ENCODE results near the gene MB.
"Not testable (repeated sequence)": the region's sequence is repeated elsewhere in the genome, so short reads cannot be mapped to it uniquely, and the experiment has no call there.

MB gene

DNA sequence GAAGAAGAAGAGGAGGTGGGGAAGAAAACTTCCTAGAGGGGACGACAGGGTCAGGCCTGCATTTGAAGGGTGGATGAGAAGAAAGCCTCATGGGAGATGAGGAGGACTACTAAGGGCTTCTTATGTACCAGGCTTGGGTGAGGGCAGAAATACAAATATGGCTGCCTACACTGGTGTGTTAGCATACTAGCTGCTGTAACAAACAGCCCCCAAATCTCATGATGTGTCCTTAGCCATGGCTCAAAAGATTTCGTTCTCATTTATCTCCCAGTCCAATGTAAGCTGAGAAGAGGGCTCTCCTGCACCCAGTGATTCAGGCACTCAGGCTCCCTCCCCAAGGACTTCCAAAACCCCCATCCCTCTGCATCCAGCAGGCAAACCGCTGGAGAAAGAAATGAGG is 11.6 kb upstream of the MB start:
- no peak overlapping the region for H3K4me3 ChIP-seq (ENCODE audit: low read depth, low read length)
- ChIA-PET CTCF (interaction anchor here (1.3 to 1.8 kb wide), 2 partner anchors 191 to 497 kb away, joined by 5 to 6 read pairs; no protein-coding TSS in a partner anchor), POLR2A (no interaction called here)
- TF ChIP-seq, protein P1, sequence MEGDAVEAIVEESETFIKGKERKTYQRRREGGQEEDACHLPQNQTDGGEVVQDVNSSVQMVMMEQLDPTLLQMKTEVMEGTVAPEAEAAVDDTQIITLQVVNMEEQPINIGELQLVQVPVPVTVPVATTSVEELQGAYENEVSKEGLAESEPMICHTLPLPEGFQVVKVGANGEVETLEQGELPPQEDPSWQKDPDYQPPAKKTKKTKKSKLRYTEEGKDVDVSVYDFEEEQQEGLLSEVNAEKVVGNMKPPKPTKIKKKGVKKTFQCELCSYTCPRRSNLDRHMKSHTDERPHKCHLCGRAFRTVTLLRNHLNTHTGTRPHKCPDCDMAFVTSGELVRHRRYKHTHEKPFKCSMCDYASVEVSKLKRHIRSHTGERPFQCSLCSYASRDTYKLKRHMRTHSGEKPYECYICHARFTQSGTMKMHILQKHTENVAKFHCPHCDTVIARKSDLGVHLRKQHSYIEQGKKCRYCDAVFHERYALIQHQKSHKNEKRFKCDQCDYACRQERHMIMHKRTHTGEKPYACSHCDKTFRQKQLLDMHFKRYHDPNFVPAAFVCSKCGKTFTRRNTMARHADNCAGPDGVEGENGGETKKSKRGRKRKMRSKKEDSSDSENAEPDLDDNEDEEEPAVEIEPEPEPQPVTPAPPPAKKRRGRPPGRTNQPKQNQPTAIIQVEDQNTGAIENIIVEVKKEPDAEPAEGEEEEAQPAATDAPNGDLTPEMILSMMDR (IDR thresholded peaks at IDR 0.05; ENCODE audit: insufficient read depth, low read length, missing control alignments) = no peak
- DNase-seq (ENCODE audit: low read depth, low spot score) = no peak

DNA sequence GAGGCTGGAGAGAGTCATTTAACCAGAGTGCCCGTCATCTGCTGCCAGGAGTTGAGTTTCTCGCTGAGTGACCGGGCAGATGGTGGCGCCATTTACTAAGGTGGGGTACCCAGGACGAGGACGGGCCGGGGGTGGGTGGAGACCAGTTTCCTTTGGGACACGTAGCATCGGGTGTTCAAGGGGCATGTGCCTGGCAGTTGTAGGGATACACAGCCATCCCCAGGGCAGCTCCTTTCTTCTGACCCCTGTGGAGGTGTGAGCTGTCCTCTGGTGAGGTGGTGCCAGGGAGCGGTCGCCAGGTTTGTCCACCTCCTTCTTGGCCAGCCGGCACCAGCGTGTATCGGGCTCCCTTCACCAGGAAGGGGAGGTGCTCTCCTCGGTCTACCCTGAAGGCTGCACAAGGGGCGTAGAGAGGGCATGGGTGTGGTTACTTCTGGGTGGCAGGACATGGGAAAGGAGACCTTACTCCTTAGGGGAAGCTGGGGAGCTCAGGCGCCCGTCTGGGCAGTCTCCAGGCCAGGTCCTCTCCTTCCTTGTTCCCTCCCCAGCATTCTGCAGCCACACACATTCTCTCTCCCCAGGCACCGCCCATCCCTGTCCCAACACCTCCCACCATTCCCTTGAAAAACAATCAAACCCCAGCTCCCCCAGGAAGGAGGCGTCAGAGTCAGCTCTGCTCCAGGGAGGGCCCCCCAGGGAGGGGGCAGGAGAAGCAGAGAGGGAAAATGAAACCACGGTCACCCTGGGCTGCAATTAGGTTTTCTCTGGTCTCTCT is 10.3 kb upstream of the MB start:
- POLR2A ChIA-PET = interaction anchor here (0.7 to 1.4 kb wide), 6 partner anchors 21 to 378 kb away, joined by 3 to 7 read pairs (median 3); partner anchors contain the start of gene APOL6
- peak overlapping the region; percentile 66 for H3K4me3 ChIP-seq (ENCODE audit: low read depth, low read length)
- DNase-seq (ENCODE audit: low read depth, low spot score) = peak; percentile 76
- CTCF ChIA-PET = interaction anchor here (0.7 to 5.1 kb wide), 43 partner anchors 12 to 515 kb away, joined by 3 to 32 read pairs (median 4); no protein-coding TSS in a partner anchor
- TF ChIP-seq, protein P1 (IDR thresholded peaks at IDR 0.05; ENCODE audit: insufficient read depth, low read length, missing control alignments) = peak; percentile 69

DNA sequence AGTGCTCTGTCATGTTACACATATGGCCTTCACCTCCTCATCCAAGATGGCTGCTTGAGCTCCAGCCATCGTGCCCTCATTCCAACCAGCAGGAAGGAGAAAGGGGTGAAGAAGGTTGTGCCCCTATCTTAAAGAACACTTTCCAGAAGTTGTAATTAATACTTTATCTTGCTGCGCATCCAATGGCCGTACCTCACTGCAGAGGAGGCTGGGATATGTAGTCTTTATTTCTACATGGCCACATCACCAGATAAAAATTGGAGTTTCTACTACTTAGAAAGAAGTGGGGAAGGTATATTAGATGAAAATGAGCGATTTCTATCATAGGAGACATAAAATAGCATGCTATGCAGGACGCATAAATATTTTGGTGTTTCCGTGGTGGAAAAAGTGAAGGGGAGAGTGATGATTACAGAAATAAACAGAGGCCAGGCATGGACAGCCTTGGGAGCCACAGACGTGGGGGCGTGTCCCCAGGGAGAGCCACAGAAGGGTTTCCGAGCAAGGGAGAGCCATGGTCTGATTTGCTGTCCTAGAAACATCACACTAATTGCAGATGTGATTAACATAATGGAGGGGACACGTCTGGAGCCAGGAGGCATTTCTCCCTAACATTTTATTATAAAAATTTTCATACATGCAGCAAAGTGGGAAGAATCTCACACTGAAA is 8.8 kb upstream of the MB start:
- H3K4me3 ChIP-seq (ENCODE audit: low read depth, low read length) = no peak overlapping the region
- ChIA-PET CTCF (interaction anchor here (1.0 to 5.1 kb wide), 17 partner anchors 56 to 498 kb away, joined by 3 to 32 read pairs (median 5); no protein-coding TSS in a partner anchor), POLR2A (no interaction called here)
- no peak for DNase-seq (ENCODE audit: low read depth, low spot score)
- TF ChIP-seq, protein P1 (IDR thresholded peaks at IDR 0.05; ENCODE audit: insufficient read depth, low read length, missing control alignments) = no peak

DNA sequence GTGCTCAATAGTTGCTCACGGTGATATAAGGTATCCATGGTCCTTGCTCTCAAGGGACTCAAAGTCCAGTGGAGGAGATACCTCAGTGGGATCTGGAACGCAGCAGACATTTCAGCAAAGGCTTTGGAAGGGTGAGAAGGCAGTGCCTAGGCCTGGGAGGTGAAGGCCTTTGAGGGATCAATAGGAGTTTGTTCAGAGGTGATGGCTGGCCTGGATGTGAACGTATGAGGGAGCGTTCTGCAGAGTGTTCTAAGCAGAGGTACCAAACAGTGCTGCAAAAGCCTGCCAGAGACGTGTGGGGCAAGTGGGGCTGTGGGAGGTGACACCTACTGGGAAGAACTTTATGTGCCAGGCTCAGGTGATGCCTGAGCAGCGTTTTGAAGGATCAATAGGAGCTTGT is 7.4 kb upstream of the MB start:
- no peak overlapping the region for H3K4me3 ChIP-seq (ENCODE audit: low read depth, low read length)
- POLR2A ChIA-PET = no interaction called here
- TF ChIP-seq, protein P1 (IDR thresholded peaks at IDR 0.05; ENCODE audit: insufficient read depth, low read length, missing control alignments) = no peak
- no peak for DNase-seq (ENCODE audit: low read depth, low spot score)
- CTCF ChIA-PET = interaction anchor here (0.6 to 5.1 kb wide), 15 partner anchors 14 to 561 kb away, joined by 3 to 32 read pairs (median 4); no protein-coding TSS in a partner anchor

DNA sequence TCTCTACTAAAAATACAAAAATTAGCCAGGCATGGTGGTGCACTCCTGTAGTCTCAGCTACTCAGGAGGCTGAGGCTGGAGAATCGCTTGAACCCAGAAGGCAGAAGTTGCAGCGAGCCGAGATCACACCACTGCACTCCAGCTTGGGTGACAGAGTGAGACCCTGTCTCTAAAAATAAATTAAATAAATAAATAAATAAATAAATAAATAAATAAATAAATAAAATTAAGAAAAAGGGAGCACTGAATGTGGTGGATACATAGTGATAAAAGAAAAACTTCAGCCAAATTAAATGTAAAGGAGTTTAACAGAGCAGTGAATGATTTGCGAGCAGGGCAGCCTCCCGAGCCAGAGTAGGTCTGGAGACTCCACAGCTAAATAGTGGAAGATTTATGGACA is 6.8 kb upstream of the MB start:
- H3K4me3 ChIP-seq (ENCODE audit: low read depth, low read length); DNase-seq (ENCODE audit: low read depth, low spot score); POLR2A ChIA-PET: not testable (repeated sequence)
- CTCF ChIA-PET = interaction anchor here (0.8 to 5.1 kb wide), 11 partner anchors 193 to 562 kb away, joined by 3 to 32 read pairs (median 3); no protein-coding TSS in a partner anchor

DNA sequence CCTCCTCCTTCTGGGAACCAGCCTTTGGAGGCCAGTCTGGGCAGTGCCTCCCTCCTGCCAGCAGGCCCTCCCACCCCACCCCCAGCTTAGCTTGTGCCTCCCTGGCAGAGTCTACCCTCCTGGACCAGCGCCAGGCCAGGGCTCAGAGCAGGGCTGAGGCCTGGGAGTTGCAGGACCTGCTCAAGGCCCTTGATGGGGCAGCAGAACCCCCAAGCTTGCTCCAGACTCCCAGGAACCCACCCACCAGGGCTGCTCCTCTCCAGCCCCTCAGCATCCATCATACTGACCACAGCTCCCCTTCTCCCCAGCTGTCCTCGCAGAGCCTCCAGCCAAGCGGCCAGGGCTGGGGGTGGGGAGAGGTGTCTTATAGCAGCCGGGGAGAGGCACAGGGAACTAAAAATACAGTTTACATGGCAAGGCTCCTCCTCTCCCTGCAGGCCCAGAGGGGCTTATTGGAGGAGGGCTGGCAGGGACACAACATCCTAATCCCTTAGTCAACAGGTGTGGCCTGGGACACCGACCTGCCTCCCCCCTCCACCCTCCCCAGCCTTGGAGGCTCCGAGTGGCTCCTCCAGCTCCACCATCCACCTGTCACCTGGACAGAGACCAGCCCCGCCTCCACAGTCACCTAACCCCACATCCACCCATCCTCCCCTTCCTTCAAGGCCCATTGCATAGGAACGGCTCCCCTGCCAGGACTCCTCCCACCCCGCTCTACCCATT is 5.2 kb upstream of the MB start:
- TF ChIP-seq, protein P1 (IDR thresholded peaks at IDR 0.05; ENCODE audit: insufficient read depth, low read length, missing control alignments) = no peak
- H3K4me3 ChIP-seq (ENCODE audit: low read depth, low read length) = no peak overlapping the region
- ChIA-PET POLR2A (no interaction called here), CTCF (interaction anchor here (0.6 to 4.4 kb wide), 11 partner anchors 8 to 300 kb away, joined by 3 to 50 read pairs (median 4); no protein-coding TSS in a partner anchor)
- no peak for DNase-seq (ENCODE audit: low read depth, low spot score)
